HG03575 (cell line): ENCODE results near the gene WDR82.
A peak's percentile ranks its signal among the peaks of the same experiment; 100 is the strongest.

Source experiments
- ATAC-seq: cut with Tn5 transposase; IDR thresholded peaks from one replicate; pipeline ENCODE4 v1.9.1; 2021; ENCODE audit not compliant: unreplicated experiment, insufficient number of reproducible peaks, low FRiP score; ENCODE audit errors: extremely low read depth

WDR82 gene

GRCh38 chr3:52231502-52232278 is 46.8 kb downstream of the WDR82 start:
- no peak for ATAC-seq

GRCh38 chr3:52230889-52231499 is 47.5 kb downstream of the WDR82 start:
- ATAC-seq, result no peak

DNA sequence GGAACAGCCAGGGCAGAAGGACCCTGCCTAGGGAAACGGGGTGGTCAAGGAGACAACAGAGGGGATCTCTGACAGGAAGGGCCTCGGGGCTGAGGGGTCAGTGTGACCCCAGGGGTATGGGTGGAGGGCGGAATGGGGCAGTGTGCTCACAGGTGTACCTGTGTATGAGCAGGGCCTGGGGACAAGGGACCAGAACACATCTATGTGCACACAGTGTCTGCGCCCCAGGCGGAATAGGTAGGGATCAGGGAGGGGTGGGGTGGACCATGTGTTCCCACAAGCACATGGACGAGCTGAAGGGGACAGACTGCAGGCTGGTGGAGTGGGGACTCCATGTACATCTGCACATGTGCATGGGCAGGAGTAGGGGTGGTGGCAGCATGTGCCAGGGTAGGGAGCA is 48.0 kb downstream of the WDR82 start:
- ATAC-seq, result no peak

GRCh38 chr3:52229656-52230055 is 48.8 kb downstream of the WDR82 start:
- no peak for ATAC-seq

DNA sequence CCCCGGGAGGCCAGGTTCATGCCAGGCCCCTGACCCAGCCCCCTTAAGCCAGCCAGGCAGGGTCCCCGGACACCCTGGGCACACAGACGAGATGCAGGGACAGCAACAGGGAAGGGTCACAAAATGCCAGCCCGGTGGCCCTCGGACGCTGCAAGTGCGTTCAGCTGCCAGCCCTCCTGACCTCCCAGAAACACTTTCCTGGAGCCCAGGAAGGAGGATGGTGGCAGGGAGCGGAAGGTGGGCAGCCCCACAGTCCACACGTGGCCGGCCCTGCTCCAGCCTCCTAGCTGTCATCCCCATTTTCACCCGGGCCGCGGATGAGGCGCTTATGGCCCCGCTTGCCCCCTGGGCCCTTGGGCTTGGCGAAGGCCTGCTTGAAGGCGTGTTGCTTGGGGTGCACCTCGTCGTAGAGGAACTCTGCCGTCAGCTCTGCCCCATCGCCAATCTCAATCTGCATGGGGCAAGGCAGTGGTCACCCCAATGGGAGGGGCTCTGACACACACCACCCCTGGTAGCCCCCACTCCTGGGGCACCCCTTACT is 49.6 kb downstream of the WDR82 start:
- ATAC-seq, result no peak

DNA sequence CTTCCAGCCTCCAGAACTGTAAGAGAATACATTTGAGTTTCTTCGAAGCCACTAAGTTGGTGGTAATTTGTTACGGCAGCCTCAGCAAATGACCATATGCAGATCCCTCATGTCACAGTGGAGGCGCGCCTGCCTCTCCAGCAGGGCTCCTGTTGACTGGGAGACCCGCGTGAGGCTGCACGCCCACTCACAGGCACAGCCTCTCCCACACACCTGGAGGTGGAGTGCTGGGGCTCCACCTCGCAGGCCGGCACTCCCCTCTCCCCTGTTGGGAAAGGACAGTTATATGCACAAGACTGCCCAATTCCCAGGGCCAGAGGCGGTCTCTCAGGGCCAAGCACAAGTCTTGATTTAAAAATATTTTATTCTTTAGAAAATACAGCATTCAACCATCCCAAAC is 50.2 kb downstream of the WDR82 start:
- no peak for ATAC-seq

GRCh38 chr3:52227766-52228165 is 50.7 kb downstream of the WDR82 start:
- ATAC-seq, result no peak

DNA sequence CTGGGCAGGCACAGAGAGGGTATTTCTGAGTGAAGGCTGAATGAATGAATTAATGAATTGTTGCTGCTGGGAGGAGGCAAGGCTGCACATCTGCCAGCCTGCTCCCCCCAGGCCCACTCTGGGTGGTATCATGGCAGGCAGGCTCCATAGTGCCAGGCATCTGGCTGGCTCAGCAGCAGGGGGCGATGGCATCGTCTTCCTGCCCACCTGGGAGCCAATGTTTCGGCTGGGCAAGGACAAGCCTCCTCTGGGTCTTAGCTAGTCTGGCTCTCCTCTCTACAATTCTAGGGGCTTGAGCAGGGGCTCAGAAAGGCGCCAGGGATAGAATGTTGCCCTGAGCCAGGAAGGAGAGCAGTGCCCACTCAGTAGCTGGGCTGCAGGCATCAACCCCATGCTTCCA is 51.3 kb downstream of the WDR82 start:
- no peak for ATAC-seq

DNA sequence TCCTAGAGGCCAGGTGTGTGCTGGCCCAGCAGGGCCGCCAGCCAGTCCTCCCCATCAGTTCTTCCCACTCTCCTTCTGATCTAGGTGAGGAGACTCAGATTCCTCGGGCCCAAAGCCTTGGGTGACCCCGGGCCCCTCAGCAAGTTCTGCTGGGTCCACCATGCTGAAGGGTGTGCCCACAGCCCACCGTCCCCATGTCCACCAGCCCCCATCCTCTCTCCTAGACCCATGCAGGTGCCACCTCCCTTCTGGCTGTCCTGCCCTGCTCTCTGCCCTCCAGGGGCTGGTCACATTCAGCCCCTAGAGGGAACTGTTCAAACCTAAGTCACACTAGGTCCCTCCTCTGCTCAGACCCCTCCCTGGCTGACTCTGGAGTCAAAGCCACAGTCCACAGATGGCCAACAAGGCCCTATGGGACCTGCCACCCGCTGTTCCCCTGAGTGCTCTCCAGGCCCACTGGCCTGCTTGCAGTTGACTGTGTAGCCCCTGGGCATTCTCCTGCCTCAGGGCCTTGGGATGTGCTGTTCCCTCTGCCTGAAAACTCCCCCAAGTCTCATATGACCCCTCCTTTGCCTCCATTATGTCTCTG is 52.1 kb downstream of the WDR82 start:
- ATAC-seq, result no peak

GRCh38 chr3:52225452-52226228 is 52.8 kb downstream of the WDR82 start, which contains the start of gene TLR9:
TSS of gene TLR9 (minus strand) at chr3:52225645. CDS start at chr3:52225529, 116 bp downstream.
- peak; percentile 45 for ATAC-seq

DNA sequence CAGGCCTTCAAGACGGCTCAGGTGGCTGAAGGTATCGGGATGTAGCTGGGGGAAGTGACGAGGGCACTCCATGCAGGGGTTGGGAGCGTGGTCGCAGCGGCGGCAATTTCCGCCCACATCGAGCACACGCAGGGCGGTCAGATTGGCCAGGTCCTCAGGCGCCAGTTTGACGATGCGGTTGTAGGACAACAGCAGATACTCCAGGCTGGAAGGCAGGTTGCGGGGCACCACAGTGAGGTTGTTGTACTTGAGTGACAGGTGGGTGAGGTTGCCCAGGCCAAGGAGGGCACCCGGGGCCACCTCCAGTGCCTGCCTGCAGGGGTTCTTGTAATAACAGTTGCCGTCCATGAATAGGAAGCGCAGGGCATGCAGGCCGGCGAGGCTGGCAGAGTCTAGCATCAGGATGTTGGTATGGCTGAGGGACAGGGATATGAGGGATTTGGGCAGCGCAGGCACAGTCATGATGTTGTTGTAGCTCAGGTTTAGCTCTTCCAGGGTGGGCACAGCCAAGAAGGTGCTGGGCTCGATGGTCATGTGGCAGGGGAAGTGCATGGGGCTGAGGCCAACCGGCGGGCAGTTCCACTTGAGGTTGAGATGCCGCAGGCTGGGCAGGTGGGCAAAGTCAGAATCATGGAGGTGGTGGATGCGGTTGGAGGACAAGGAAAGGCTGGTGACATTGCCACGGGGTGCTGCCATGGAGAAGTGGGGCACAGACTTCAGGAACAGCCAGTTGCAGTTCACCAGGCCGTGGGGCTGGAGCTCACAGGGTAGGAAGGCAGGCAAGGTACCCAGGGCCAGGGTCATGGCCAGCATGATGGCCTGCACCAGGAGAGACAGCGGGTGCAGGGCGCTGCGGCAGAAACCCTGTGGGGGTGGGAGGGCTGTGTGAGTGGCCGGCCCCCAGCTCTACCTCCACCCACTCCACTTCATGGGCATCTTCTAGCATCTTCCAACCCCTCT is 54.7 kb downstream of the WDR82 start:
- no peak for ATAC-seq

DNA sequence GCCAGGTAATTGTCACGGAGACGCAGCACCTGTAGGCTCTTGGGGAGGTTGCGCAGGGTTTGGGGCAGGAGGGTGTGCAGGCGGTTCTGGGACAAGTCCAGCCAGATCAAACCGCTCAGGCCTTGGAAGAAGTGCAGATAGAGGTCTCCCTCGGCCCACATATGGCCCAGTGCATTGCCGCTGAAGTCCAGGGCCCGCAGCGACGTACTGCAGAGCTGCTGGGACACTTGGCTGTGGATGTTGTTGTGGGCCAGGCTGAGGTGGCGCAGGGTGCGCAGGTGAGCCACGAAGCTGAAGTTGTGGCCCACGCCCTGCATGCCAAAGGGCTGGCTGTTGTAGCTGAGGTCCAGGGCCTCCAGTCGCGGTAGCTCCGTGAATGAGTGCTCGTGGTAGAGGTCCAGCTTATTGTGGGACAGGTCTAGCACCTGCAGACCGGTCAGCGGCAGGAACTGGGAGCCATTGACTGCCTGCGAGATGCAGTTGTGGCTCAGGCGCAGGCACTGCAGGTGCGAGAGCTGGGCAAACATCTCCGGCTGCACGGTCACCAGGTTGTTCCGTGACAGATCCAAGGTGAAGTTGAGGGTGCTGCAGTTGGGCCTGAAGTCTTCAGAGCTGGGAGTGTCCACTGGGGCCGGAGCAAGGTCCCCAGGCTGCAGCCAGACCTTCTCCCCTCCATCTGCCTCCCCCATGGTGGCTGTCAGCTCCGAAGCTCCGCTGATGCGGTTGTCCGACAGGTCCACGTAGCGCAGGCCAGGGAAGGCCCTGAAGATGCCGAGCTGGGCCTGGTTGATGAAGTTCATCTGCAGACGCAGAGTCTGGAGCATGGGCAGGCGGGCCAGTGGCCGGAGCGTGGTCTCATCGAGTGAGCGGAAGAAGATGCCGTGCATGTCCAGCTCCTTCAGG is 55.9 kb downstream of the WDR82 start:
- no peak for ATAC-seq

DNA sequence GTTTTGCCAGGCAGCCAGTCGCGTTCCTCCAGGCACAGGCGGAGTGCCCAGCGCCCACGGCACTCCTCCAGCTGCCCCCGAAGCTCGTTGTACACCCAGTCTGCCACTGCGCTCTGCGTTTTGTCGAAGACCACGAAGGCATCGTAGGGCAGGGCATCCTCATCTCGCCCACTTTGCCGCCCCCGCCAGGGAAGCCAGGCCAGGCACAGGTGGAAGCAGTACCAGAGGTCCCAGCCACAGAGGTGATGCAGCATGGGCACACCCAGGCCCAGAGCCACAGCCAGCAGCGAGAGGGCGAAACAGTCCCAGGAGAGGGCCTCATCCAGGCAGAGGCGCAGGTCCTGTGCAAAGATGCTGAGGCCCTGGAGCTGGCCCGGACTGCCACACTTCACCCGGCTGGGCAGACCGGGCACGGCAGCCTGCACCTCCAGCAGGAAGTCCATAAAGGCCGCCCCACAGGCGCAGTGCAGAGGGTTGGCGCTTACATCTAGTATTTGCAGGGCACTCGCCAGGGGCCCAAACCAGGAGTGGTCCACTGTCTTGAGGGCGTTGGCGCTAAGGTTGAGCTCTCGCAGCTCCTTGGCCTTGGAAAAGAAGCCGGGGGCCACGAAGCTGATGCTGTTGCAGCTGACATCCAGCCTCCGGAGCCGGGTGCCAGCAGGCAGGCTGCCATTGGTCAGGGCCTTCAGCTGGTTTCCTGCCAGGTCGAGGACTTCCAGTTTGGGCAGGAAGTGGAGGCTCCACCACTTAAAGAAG is 56.7 kb downstream of the WDR82 start:
- ATAC-seq, result no peak

- ATAC-seq, result no peak
Observed at GRCh38 chr3:52221141-52221562, 57.3 kb downstream of the WDR82 start.

- no peak for ATAC-seq
Observed at GRCh38 chr3:52220380-52221026, 57.9 kb downstream of the WDR82 start.

DNA sequence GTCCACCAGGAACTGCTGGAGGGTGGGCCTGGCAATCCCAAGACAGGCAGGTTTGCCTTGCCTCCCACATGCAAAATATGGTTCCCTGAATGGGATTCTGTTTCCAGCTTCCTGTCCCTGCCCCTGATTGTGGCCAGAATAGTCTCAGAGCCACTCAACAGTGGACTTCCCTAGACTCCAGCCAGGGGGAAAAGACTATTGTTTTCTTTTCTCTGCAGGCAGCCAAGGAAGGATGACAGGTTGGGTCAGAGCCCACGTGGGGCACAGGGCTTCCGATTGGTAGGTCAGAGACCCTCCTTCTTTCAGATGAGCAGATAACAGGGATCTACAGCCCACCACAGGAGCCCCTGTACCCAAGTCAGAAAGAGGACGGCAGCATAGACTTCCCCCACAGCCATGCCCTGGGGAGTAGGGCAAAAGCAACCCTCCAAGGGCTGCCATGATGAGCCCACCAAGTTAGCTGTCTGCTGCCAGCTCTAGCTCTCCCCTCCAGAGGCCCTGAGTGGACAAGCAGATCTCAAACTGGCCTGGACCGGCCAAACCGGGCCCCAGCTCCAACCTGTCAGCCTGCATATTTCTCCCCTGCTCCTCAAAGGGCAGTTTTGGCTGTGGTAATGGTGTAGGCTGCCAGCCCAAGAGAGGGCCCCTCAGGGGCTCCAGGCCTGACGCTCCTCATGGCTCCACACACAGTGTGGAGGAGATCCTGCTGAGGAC is 59.4 kb downstream of the WDR82 start:
- no peak for ATAC-seq
